Body of pancreas (tissue), 4 donors: ENCODE results near the gene PIK3CG. TPM values are rescaled to one million over a fixed set of nuclear protein-coding genes. Genes with fewer than 3 reads are reported as not detected.
A peak's percentile ranks its signal among the peaks of the same experiment; 100 is the strongest.

ENCODE experiments used
- ATAC-seq: fragments of 150-250 bp; one replicate; pipeline ENCODE4 v1.9.1; 2016
- DNase-seq, 4 donors: peaks; one replicate each; pipeline ENCODE4 v3.0.0-alpha.2; 2019
- H3K27ac ChIP-seq, 4 donors: fragments of 200-600 bp; sonication (generic); 1 replicate in 3 of 4; 2 replicates in 1 of 4; pipeline versions ENCODE4 v1.5.1 to v1.6.1; 2016 to 2019; ENCODE audit warnings: mild to moderate bottlenecking in 1 of 4, mixed read lengths in 1 of 4, moderate library complexity in 1 of 4
- H3K27me3 ChIP-seq, 2 donors: fragments of 200-600 bp; sonication (generic); one replicate each; pipeline ENCODE4 v1.6.0; 2016; ENCODE audit warnings: mild to moderate bottlenecking in 1 of 2
- H3K36me3 ChIP-seq, 2 donors: fragments of 200-600 bp; sonication (generic); replicated peaks in 1 of 2; 2 replicates each; pipeline ENCODE4 v1.5.1; 2016; ENCODE audit warnings: low read depth in 2 of 2; ENCODE audit not compliant: insufficient read depth in 1 of 2
- H3K4me1 ChIP-seq: fragments of 200-600 bp; sonication (generic); one replicate; pipeline ENCODE4 v1.6.0; 2016
- H3K4me3 ChIP-seq, 2 donors: fragments of 200-600 bp; sonication (generic); 1 replicate in 1 of 2; 2 replicates in 1 of 2; pipeline ENCODE4 v1.5.1; 2016 to 2019
- H3K9me3 ChIP-seq, 3 donors: fragments of 200-600 bp; sonication (generic); 1 replicate in 2 of 3; 2 replicates in 1 of 3; pipeline ENCODE4 v1.5.1; 2016
- CTCF ChIP-seq, 7 experiments: fragments of 450-650 bp in 4 of 7; fragments of 200-600 bp in 3 of 7; sonication (generic) in 3 of 7; IDR thresholded peaks; one replicate each; pipeline ENCODE4 v1.5.1; 2016 to 2019; ENCODE audit warnings: antibody characterized with exemption in 7 of 7
- POLR2A ChIP-seq, 3 donors: fragments of 450-650 bp; IDR thresholded peaks; one replicate each; pipeline ENCODE4 v1.6.1; 2016; ENCODE audit warnings: antibody characterized with exemption in 3 of 3, mild to moderate bottlenecking in 2 of 3
- WGBS, 2 donors: methylation state at CpG; one replicate each; pipeline ENCODE4 v1.1.5; 2017; 5-methylcytosine and 5-hydroxymethylcytosine counted together
- intact Hi-C: fragments of 100-400 bp; cut with DNase I; formaldehyde crosslinking; loops from one replicate; pipeline ENCODE4 v1.15.1; 2023
- total RNA-seq, 2 donors: library from RNA; depleted of rRNA; stranded (reverse); fragments of >200 nt; gene quantifications; one replicate each; pipeline ENCODE4 v1.1.0, GENCODE V29; 2016

Gene PIK3CG
- total RNA-seq, 2 donors from 2014 or later = 0.66 to 3.1 TPM

GRCh38 chr7:106866298-106867281 is 1.5 kb downstream of the PIK3CG start:
- Histone ChIP-seq H3K27me3 (no peaks in the 10 kb centered on the region), H3K27ac (peak overlapping the region in 1 of 4 donors; percentile 54), H3K36me3 (no peaks in the 10 kb centered on the region), H3K4me1 (no peaks in the 10 kb centered on the region), H3K4me3 (no peak overlapping the region), H3K9me3 (no peaks in the 10 kb centered on the region)
- ATAC-seq = no peak
- 65 to 77% methylated on average over 5 of the region's 5 CpGs for WGBS, 2 donors
- no peak for DNase-seq
- intact Hi-C loops = no loop called here
- no peak for TF ChIP-seq CTCF (IDR thresholded peaks at IDR 0.05)
- TF ChIP-seq POLR2A (IDR thresholded peaks at IDR 0.05) = no peak

- no peaks in the 10 kb centered on the region for H3K4me1 ChIP-seq
- no peaks in the 10 kb centered on the region for H3K9me3 ChIP-seq
- intact Hi-C loops = no loop called here
- no peak overlapping the region for H3K4me3 ChIP-seq
- no peak overlapping the region for H3K27ac ChIP-seq
- WGBS, 2 donors = 88 to 92% methylated on average over 11 to 52 of the region's 54 CpGs
- ATAC-seq = no peak
- H3K27me3 ChIP-seq = no peaks in the 10 kb centered on the region
- DNase-seq = no peak
- no peaks in the 10 kb centered on the region for H3K36me3 ChIP-seq
- TF ChIP-seq POLR2A (IDR thresholded peaks at IDR 0.05) (no peak), CTCF (IDR thresholded peaks at IDR 0.05) (no peak)
Observed at GRCh38 chr7:106867641-106868351, 2.7 kb downstream of the PIK3CG start.

GRCh38 chr7:106868364-106868763 is 3.3 kb downstream of the PIK3CG start:
- no peak for DNase-seq
- no peaks in the 10 kb centered on the region for H3K4me1 ChIP-seq
- no peak overlapping the region for H3K27ac ChIP-seq
- H3K27me3 ChIP-seq = no peaks in the 10 kb centered on the region
- H3K9me3 ChIP-seq = no peaks in the 10 kb centered on the region
- intact Hi-C loops = no loop called here
- WGBS, 2 donors = 85 to 90% methylated on average over 12 to 20 of the region's 20 CpGs
- no peak overlapping the region for H3K4me3 ChIP-seq
- no peaks in the 10 kb centered on the region for H3K36me3 ChIP-seq
- ATAC-seq = no peak
- TF ChIP-seq CTCF (IDR thresholded peaks at IDR 0.05) (no peak), POLR2A (IDR thresholded peaks at IDR 0.05) (no peak)

DNA sequence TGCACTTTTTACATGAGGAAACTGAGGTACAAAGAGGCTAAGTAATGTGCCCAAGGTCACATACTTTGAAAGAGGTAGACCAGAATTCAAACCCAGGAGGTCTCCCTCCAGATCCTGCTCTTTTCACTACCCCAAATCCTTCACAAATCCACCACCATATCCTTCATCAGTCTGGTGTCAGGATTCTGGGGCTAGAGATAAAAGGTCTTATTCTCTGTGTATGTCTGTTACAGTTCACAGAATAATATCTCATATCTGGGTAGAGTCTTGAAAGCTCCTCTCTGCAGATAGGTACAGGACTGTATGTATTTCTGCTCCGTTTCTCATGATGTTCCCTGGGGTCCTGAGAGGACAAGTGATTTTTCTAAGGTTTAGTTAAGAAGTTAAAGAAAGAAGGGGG is 4.9 kb downstream of the PIK3CG start:
- H3K36me3 ChIP-seq = no peaks in the 10 kb centered on the region
- TF ChIP-seq CTCF (IDR thresholded peaks at IDR 0.05) = no peak
- TF ChIP-seq POLR2A (IDR thresholded peaks at IDR 0.05) = no peak

More for the DNA sequence above, 4.9 kb downstream of the PIK3CG start:
- no peaks in the 10 kb centered on the region for H3K9me3 ChIP-seq
- WGBS, 2 donors = 57 to 60% methylated on average over 1 of the region's 1 CpG
- no peaks in the 10 kb centered on the region for H3K27me3 ChIP-seq
- no peak overlapping the region for H3K27ac ChIP-seq
- H3K4me3 ChIP-seq = no peak overlapping the region
- no peaks in the 10 kb centered on the region for H3K4me1 ChIP-seq
- intact Hi-C loops = no loop called here
- DNase-seq (no peak), ATAC-seq (no peak)
